GM21619 (cell line): ENCODE data around the gene DLGAP4.

Source experiments
- ATAC-seq: cut with Tn5 transposase; IDR thresholded peaks from one replicate; pipeline ENCODE4 v1.9.1; 2021; ENCODE audit not compliant: unreplicated experiment

Gene DLGAP4

GRCh38 chr20:36525620-36526365 lies 219.7 kb downstream of the DLGAP4 start:
- no peak for ATAC-seq

GRCh38 chr20:36526521-36527011 lies 220.4 kb downstream of the DLGAP4 start:
- ATAC-seq, result no peak

- no peak for ATAC-seq
Measured at GRCh38 chr20:36527331-36528125, 221.4 kb downstream of the DLGAP4 start.

- no peak for ATAC-seq
Measured at GRCh38 chr20:36528176-36528874, 222.2 kb downstream of the DLGAP4 start.

DNA sequence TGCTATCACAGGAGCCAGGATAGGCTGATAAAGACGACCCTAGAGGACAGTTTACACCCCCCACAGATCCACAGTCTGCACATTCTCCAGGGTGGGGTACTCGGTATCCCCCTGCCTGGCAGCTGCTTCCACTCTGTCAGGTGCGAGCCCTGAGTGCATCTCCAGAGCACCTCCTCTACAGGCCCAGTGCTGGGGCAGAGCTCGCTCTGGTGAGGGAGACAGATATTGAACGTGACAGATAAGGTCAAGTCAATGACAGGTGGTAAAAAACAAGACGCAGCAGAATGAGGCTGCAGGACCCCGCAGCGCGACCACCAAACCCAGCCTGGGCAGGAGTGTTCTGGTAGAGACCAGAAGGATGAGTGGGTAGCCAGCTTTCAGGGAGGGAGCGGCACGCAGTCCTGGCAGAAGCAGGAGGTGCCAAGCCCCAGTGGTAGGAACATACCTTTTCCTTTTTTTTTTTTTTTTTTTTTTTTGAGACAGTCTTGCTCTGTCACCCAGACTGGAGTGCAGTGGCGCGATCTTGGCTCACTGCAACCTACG lies 222.8 kb downstream of the DLGAP4 start:
- ATAC-seq, result no peak

DNA sequence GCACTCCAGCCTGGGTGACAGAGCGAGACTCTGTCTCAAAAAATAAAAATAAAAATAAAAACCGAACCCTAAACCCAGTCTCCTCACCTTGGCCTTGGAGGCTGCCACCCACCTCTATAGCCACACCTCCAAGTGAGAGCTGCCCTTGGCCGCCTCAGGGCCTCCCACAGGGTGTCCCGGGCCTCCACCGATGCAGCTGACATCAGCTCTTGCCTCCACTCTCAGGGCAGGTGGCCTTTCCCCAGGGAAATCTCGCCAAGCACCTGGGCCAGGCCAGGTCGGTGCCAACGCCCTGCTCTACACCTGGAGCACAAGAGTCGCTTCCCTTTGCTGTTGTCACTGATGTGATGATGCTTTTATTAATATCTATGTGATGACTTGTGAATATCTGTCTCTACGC lies 226.2 kb downstream of the DLGAP4 start:
- no peak for ATAC-seq

- ATAC-seq, result no peak
Measured at GRCh38 chr20:36532822-36533221, 226.7 kb downstream of the DLGAP4 start.

DNA sequence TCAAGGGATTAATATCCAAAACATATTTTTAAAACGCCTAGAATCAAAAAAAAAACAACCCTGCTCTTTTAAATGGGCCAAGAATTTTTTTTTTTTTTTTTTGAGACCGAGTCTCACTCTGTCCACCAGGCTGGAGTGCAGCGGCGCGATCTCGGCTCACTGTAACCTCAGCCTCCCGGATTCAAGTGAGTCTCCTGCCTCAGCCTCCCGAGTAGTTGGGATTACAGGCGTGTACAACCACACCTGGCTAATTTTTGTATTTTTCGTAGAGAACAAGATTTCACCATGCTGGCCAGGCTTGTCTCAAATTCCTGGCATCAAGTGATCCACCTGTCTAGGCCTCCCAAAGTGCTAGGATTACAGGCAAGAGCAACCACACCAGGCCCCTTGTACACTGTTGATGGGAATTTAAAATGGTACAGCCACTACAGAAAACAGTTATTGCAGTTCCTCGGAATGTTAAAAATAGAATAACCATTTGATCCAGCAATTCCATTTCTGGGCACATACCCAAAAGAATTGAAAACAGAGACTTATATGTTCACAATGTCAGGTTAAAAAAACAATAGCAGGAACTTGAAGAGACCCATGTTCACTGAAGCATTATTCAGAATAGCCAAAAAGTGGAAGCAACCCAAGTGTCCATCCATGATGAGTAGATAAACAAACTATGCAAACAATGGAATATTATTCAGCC lies 232.0 kb downstream of the DLGAP4 start:
- no peak for ATAC-seq

GRCh38 chr20:36540551-36541211 lies 234.5 kb downstream of the DLGAP4 start:
- no peak for ATAC-seq

DNA sequence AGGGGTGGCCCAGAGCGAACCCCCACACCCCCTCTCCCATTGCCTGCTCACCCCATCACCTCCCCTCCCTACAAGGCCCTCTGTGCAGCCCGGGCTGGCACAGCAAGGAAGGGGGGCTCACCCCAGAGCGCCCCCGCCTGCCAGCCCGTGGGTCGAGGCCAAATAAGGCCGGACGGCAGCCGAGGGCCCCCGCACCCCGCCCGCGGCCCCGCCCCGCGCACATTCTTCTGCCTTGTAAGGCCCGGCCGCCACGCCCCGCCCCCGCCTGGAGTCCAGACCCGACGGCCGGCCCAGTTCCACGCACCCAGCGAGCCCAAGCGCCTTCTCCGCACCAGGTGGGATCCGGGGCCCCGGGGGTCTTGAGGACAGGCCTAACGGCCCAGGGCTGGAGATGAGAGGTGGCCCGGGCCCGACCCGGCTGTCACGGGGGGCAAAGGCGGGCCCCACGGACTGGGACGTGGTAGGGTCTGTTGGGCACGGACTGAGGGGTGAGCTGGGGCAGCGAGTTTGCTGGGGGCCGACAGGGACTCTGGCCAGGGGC lies 235.2 kb downstream of the DLGAP4 start, which contains the start of gene MYL9:
TSS of gene MYL9 (plus strand) at position 293 of the 541 bp plus-strand sequence. CDS start 3,366 bp downstream, outside the sequence.
- ATAC-seq, result no peak

DNA sequence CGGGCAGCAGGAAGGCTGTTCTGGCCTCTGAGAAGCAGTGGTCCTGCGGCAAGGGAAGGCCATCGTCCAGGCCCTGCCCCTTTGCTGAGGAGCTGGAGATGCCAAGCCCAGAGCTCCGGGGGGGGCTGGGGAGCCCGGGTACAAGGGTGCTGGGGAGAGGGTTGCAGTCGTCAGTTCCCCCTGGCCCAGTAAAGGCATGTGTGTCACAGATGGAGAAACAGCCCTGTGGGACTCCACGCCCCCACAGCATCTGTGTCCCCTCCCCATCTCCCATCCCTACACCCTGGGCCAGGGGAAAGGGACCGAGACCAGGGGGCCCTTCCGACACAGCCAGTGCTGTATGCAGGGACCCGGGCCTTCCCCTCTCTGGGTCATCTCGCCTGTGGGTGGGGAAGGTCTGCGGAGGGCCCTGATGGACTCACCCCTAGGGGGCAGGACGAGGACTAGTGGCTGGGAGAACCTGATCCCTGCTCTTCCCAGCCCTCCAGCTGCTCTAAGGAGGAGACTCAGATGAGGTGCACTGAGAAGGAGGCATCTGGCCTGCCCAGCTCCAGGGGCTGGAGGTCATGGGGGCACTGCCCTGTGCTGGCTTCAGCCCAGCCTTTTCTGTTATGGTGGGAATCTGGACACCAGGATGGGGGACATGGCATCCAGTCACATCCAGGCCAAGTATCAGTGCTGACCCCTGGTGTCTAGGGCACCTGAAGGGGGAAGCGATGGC lies 235.8 kb downstream of the DLGAP4 start:
- no peak for ATAC-seq

DNA sequence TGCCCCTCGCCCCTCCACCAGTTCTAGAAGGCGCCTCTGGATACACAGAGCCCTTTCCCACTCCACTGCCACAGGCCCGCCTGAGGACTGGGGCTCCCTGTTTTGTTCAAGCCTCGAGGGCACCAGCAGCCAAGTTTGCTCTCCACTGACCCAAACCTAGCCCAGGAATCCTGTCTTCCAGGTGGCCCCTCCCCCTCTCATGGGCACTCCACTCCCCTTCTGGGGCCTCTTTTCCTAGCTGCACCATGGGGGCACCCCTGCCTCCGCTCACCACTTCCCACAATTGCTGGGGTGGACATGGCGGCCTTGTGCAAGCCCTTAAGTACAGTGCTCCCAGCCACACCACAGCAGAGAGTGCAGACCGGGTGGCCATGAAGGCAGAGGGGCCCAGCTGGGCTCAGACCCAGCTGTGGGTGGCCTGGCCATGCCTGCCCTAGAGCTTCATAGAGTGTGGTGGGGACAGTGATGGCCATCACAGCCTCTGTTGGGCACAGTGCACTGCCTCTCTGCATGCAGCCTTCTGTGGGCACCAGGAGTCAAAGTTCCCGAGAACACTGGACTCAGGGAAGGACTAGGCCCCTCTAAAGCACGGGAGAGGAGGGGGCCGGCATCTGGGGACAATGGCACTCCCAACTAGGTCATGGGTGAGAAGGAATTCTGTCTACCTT lies 236.5 kb downstream of the DLGAP4 start:
- no peak for ATAC-seq

DNA sequence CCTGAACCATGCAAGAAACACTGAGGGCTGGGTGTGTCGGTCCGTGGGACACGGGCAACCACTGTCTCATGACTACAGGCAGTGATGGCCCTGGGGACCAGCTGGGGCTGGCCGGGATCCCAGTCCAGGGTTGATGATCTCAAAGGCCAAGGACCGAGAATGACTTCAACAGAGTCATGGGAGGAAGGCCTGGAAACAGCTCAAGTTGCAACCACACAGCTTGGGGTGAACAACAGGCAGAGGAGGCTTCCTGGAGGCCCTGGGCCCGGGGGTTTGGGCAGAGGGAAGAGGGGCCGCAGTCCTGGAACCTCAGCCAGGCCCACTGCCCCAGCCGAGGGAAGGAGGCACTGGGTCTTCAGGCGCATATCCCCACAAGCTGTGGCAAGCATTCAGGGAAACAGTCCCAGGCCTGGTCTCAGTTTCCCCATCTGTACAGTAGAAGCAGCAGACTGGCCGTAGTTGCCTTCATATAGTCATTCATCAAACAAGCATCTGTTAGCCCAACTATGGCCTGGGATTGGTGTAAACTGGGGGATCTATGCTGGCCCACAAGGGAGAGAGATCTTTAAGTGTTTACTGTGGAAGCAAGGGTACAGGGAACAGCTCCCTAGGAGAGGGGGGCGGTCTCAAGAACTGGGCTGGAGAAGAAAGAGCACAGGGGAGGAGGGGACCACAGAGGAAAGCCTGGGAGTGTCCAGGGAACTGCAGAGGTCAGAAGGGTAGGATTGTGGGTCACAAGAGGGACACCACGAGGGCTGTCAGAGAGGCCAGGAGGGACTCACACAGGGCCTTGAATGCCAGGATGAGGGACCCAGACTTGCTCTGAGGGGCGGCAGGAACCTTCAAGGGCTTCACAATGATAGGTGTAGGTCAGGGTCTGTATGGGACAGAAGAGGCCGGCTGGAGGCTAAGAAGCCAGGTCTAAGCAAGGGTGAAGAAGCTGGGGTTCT lies 237.3 kb downstream of the DLGAP4 start:
- ATAC-seq, result no peak

DNA sequence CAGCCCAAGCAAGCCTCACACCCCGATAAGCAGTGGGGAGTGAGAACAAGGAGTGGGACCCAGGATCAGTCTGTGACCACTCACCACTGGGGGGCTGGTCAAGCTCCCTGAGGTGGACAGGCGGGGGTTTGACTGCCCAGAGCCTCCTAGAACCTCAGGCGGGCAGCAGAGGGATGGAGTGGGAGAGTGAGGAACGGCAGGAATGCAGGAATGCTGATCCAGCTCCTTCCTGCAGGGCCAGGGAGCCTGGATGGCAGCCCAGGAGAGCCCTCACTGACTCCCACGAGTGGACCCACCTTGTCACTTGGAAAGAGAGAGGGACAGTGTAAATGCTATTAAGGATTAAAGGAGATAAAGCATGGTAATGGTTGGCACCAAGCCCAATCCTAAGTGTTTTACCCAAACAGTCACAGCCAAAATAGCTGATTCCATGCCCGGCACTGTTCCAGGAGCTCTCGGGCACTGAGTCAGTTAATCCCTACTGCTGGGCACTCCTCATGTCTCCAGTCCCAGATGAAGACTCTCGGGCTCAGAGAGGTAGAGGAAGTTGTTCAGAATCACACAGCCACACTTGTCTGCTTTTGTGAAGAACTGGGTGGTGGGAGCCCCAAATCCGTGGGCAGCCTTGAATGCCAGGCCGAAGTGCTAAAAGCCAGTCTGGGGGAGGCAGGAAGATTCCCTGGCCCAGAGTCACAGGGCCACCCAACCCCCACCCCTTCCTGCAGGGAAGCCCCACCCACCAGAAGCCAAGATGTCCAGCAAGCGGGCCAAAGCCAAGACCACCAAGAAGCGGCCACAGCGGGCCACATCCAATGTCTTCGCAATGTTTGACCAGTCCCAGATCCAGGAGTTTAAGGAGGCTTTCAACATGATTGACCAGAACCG lies 238.2 kb downstream of the DLGAP4 start:
- no peak for ATAC-seq

- no peak for ATAC-seq
Measured at GRCh38 chr20:36546111-36546736, 240.1 kb downstream of the DLGAP4 start.
